Measurements from ENCODE around the gene KPNB1. TPM values are rescaled to one million over a fixed set of nuclear protein-coding genes. Genes with fewer than 3 reads are reported as not detected.
A peak's percentile ranks its signal among the peaks of the same experiment; 100 is the strongest.

The KPNB1 gene
- total and polyA plus RNA-seq, 10 of the 15 experiments (the other 5 are each of a cell fraction or from before 2014, with no cell fraction given) = 67.8 to 525 (median 246) TPM

- ATAC-seq (no peak), FAIRE-seq (no peak), DNase-seq (ENCODE audit: low read depth, low spot score) (no peak)
- ChIA-PET RAD21 (ENCODE audit: unreplicated experiment) (no interaction called here), CTCF (no interaction called here), POLR2A (no interaction called here), SMC1A (ENCODE audit: uncharacterized antibody, unreplicated experiment) (no interaction called here)
- Histone ChIP-seq H3K4me3 (no peak overlapping the region), H2AFZ (ENCODE audit: control insufficient read depth, low read depth, low read length) (no peak overlapping the region), H3K36me3 (ENCODE audit: control insufficient read depth in 2 of 2, insufficient read depth in 2 of 2, low read length in 1 of 2) (peaks cover 13 to 27% of the 10 kb centered on the region in 2 experiments), H3K9me3 (replicated peaks; ENCODE audit: control insufficient read depth, insufficient read depth, low read length) (no peaks in the 10 kb centered on the region), H3K27me3 (replicated peaks in 1 of 2; ENCODE audit: control insufficient read depth in 2 of 2, insufficient read depth in 2 of 2, low read length in 1 of 2) (no peaks in the 10 kb centered on the region), H3K27ac (ENCODE audit: control insufficient read depth, insufficient read depth) (no peak overlapping the region), H3K79me2 (ENCODE audit: control insufficient read depth, insufficient read depth, low read length) (no peaks in the 10 kb centered on the region), H4K20me1 (ENCODE audit: control insufficient read depth, insufficient read depth) (no peaks in the 10 kb centered on the region; the same call in 1 of the 2 replicates), H3K4me1 (ENCODE audit: control insufficient read depth, insufficient read depth, low read length) (no peaks in the 10 kb centered on the region), H3K9ac (ENCODE audit: control insufficient read depth, insufficient read depth, low read length) (no peak overlapping the region), H3K4me2 (ENCODE audit: control insufficient read depth, insufficient read depth) (no peak overlapping the region)
- 89% methylated on average over 4 of the region's 4 CpGs for WGBS (ENCODE audit: insufficient coverage, insufficient replicate concordance, low lambda C conversion rate, missing lambda C conversion rate)
- intact Hi-C loops (cut with micrococcal nuclease; ENCODE audit: unreplicated experiment) = no loop called here
- BruUV-seq (replicated peaks) = no TSS peak
- in situ Hi-C loops (cut with MboI) = no loop called here
- 0 out of 2 replicates have a peak, but pooled peaks have one; percentile 1 for TF ChIP-seq ATF2 (IDR thresholded peaks at IDR 0.05; ENCODE audit: low read length)
- no peak for TF ChIP-seq GATAD2B (conservative IDR thresholded peaks at IDR 0.05; ENCODE audit: low read depth)
These were observed 36.0 kb downstream of the KPNB1 start for GRCh38 chr17:47685556-47686275.

- ChIA-PET CTCF (no interaction called here), SMC1A (ENCODE audit: uncharacterized antibody, unreplicated experiment) (no interaction called here), RAD21 (ENCODE audit: unreplicated experiment) (no interaction called here), POLR2A (interaction anchor here (1.7 kb wide), 1 partner anchor 37 kb away, joined by 5 read pairs; the partner anchor contains the start of gene KPNB1)
- TF ChIP-seq EGR1 (IDR thresholded peaks at IDR 0.05; ENCODE audit: borderline replicate concordance in 1 of 2, low read depth in 2 of 2, low read length in 2 of 2) (no peak), BCLAF1 (IDR thresholded peaks at IDR 0.05) (no peak), BCL3 (IDR thresholded peaks at IDR 0.05; ENCODE audit: borderline replicate concordance, insufficient read depth, low read depth, low read length, poor library complexity, severe bottlenecking) (no peak), MEF2A (IDR thresholded peaks at IDR 0.05; ENCODE audit: insufficient read depth, low read depth, low read length) (no peak), NBN (IDR thresholded peaks at IDR 0.05) (no peak), RAD51 (IDR thresholded peaks at IDR 0.05) (no peak), IKZF2 (IDR thresholded peaks at IDR 0.05) (no peak), ZSCAN29 (IDR thresholded peaks at IDR 0.05) (no peak), CHD2 (IDR thresholded peaks at IDR 0.05; ENCODE audit: borderline replicate concordance, low read depth, low read length) (no peak)
- no peak overlapping the region for H3K4me3 ChIP-seq
- no peaks in the 10 kb centered on the region for H3K9me3 ChIP-seq (replicated peaks; ENCODE audit: control insufficient read depth, insufficient read depth, low read length)
- no peak overlapping the region for H3K27ac ChIP-seq (ENCODE audit: control insufficient read depth, insufficient read depth)
- H3K9ac ChIP-seq (ENCODE audit: control insufficient read depth, insufficient read depth, low read length) = no peak overlapping the region
- H2AFZ ChIP-seq (ENCODE audit: control insufficient read depth, low read depth, low read length) = no peak overlapping the region
- no peak overlapping the region for H3K4me2 ChIP-seq (ENCODE audit: control insufficient read depth, insufficient read depth)
- FAIRE-seq (no peak), DNase-seq (ENCODE audit: low read depth, low spot score) (no peak), ATAC-seq (no peak)
- no peaks in the 10 kb centered on the region for H3K27me3 ChIP-seq (replicated peaks in 1 of 2; ENCODE audit: control insufficient read depth in 2 of 2, insufficient read depth in 2 of 2, low read length in 1 of 2)
- no peaks in the 10 kb centered on the region for H3K4me1 ChIP-seq (ENCODE audit: control insufficient read depth, insufficient read depth, low read length)
- 80% methylated on average over 1 of the region's 1 CpG for WGBS (ENCODE audit: insufficient coverage, insufficient replicate concordance, low lambda C conversion rate, missing lambda C conversion rate)
- BruUV-seq (replicated peaks) = no TSS peak
- intact Hi-C loops (cut with micrococcal nuclease; ENCODE audit: unreplicated experiment) = no loop called here
- no peaks in the 10 kb centered on the region; the same call in 1 of the 2 replicates for H4K20me1 ChIP-seq (ENCODE audit: control insufficient read depth, insufficient read depth)
- in situ Hi-C loops (cut with MboI) = no loop called here
- H3K79me2 ChIP-seq (ENCODE audit: control insufficient read depth, insufficient read depth, low read length) = no peaks in the 10 kb centered on the region
- peaks cover 13 to 24% of the 10 kb centered on the region in 2 experiments for H3K36me3 ChIP-seq (ENCODE audit: control insufficient read depth in 2 of 2, insufficient read depth in 2 of 2, low read length in 1 of 2)
These were observed 36.5 kb downstream of the KPNB1 start for GRCh38 chr17:47686276-47686635.

Measured in GM12878 (cell line).